ENCODE results near the gene MELTF. TPM values are rescaled to one million over a fixed set of nuclear protein-coding genes. Genes with fewer than 3 reads are reported as not detected.

The MELTF gene
- total RNA-seq, 1 donor from 2014 or later, result 21.6 TPM

DNA sequence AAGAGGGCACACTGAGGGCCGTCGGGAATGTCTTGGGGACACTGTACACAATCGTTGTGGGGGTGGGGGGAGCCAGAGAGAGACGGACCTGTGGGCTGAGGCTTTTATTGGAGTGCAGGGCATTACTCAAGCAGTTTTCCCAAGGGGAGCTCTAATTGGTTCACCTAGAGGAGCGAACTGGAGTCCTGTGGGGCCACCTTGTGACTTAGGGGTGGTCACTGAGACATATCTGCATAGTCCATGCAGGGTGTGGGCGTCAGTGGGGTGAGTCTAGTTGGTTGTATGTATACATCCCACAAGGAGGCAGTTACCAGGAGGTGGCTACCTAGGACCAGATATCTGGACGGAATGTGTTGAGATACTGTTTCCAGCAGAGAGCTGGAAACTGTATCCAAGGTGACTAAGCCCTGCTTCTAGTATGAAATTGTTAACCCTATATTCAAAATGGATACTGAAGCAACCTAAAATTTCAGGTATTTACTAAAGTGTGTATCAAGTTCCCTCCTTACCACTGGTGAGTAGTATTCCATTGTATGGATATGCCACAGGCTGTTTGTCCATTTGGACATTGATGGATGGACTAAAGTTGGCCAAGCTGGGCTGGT, 58.4 kb downstream of the MELTF start:
- Histone ChIP-seq H3K4me1 (peaks cover 0 to 3% of the 10 kb centered on the region in 2 donors), H3K27me3 (no peaks in the 10 kb centered on the region), H3K27ac (no peak overlapping the region), H3K9me3 (no peaks in the 10 kb centered on the region), H3K4me3 (no peak overlapping the region), H3K36me3 (no peaks in the 10 kb centered on the region)
- intact Hi-C loops (cut with DNase I), result no loop called here
- TF ChIP-seq, protein P1, sequence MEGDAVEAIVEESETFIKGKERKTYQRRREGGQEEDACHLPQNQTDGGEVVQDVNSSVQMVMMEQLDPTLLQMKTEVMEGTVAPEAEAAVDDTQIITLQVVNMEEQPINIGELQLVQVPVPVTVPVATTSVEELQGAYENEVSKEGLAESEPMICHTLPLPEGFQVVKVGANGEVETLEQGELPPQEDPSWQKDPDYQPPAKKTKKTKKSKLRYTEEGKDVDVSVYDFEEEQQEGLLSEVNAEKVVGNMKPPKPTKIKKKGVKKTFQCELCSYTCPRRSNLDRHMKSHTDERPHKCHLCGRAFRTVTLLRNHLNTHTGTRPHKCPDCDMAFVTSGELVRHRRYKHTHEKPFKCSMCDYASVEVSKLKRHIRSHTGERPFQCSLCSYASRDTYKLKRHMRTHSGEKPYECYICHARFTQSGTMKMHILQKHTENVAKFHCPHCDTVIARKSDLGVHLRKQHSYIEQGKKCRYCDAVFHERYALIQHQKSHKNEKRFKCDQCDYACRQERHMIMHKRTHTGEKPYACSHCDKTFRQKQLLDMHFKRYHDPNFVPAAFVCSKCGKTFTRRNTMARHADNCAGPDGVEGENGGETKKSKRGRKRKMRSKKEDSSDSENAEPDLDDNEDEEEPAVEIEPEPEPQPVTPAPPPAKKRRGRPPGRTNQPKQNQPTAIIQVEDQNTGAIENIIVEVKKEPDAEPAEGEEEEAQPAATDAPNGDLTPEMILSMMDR (IDR thresholded peaks at IDR 0.05), result no peak
- no peak for DNase-seq (ENCODE audit: low spot score in 2 of 2)

DNA sequence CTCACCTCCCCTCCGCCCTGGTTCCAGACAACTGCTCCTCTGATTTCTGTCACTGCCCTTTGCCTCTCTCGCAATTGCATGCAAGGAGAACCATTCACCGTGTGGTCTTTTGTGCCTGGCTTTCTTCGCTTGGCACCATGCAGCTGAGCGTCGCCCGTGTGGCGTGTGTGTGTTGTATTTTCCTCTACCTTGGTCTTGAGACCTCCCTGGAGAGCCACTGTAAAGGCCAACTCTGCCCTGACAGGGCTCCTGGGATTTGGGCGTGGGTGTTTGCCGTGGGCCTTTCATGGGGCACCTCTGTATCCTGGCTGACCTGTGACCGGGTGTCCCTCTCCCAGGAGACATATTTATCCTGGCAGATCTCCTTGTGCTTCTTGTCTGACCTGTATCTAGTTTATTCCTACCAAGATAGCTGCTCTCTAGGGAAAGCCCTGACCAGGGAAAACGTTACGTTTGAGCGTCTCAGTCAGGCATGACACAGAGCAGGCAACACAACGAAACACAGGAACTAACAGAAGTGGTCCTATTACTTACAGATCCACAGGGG, 59.0 kb downstream of the MELTF start:
- Histone ChIP-seq H3K36me3 (no peaks in the 10 kb centered on the region), H3K4me3 (peak overlapping the region in 1 of 2 donors; percentile 92), H3K27ac (no peak overlapping the region), H3K4me1 (peaks cover 0 to 3% of the 10 kb centered on the region in 2 donors), H3K9me3 (no peaks in the 10 kb centered on the region), H3K27me3 (no peaks in the 10 kb centered on the region)
- DNase-seq (ENCODE audit: low spot score in 2 of 2), result no peak
- intact Hi-C loops (cut with DNase I), result no loop called here
- TF ChIP-seq, protein P1 (IDR thresholded peaks at IDR 0.05), result no peak

DNA sequence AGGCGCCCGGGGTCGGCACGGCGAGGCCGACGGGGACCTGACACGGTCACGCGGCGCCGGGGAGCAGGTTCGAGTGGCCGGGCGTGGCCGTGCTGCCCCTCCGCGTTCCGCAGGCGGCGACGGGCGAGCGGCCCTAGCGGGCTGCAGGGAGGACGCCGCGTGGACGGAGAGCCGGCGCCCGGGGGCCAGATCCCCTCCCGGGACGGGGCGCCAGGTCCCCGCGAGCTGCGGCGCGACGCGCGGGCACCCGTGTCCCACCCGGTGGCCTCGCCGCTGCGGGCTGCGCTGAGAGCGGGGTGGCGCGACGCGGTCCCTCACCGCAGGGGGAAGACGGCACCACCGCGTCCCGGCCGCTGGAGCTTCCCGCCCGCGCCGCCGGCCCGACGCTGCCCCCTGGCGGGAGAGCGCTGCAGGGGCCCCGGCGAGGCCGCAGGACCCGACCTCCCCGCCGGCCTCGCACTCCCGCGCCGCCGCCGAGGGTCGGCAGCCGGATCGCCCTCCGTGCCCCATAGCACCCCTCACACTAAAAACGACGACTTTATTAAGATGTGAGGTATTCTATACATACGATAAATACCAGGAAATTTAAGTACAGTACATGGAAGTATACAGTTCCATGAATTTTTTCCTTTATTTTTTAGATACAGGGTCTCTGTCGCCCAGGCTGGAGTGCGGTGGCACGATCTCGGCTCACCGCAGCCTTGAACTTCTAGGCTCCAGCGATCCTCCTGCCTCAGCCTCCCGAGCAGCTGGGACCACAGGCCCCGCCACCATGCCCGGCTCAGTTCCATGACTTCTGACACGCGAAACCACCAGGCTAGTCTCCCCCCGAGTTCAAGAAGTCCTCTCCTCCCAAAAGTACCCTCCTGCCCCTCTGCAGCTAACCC, 59.7 kb downstream of the MELTF start:
- H3K27ac ChIP-seq, result peak overlapping the region in 1 of 2 donors; percentile 70
- H3K9me3 ChIP-seq, result no peaks in the 10 kb centered on the region
- H3K27me3 ChIP-seq, result no peaks in the 10 kb centered on the region
- TF ChIP-seq, protein P1 (IDR thresholded peaks at IDR 0.05), result peak in 2 of 3 experiments; percentile 55 to 94
- intact Hi-C loops (cut with DNase I), result loop anchor here (2.0 to 10.0 kb wide), 3 partner anchors 27 to 585 kb away; partner anchors contain the start of genes BDH1 and NCBP2
- no peaks in the 10 kb centered on the region for H3K36me3 ChIP-seq
- peaks cover 0 to 3% of the 10 kb centered on the region in 2 donors for H3K4me1 ChIP-seq
- H3K4me3 ChIP-seq, result peak overlapping the region; percentile 89 to 92
- no peak for DNase-seq (ENCODE audit: low spot score in 2 of 2)

DNA sequence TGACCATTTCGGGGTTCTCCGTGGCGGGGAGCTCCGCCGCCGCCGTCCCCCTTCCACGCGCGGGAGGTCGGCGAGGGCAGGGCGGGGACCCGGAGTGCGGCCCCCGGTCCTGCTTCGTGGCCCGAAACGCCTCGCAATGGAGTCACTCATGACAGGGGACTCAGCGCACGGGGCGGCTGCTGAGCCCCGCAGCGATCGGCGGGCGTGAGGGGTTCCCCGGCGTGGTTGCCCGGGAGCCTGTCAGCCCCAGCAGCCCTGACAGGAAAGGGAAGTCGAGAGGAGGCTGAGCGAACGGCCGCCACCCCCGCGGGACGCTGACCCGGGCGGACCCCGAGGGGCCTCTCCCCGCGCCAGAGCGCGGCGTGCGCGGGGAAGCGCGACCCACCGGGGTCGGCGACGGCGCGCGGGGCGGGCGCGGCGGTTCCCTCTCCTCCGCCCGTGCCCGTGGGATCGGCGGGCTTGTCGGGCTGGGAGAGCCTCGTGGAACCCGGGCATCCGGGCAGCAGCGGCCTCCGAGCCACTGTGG, 60.4 kb downstream of the MELTF start:
- H3K9me3 ChIP-seq, result no peaks in the 10 kb centered on the region
- intact Hi-C loops (cut with DNase I), result loop anchor here (2.0 to 10.0 kb wide), 3 partner anchors 26 to 586 kb away; partner anchors contain the start of genes BDH1 and NCBP2
- peak overlapping the region; percentile 70 to 73 for H3K27ac ChIP-seq

More for the DNA sequence above, 60.4 kb downstream of the MELTF start:
- peaks cover 0 to 3% of the 10 kb centered on the region in 2 donors for H3K4me1 ChIP-seq
- H3K36me3 ChIP-seq, result no peaks in the 10 kb centered on the region
- H3K27me3 ChIP-seq, result no peaks in the 10 kb centered on the region
- TF ChIP-seq, protein P1 (IDR thresholded peaks at IDR 0.05), result no peak
- peak overlapping the region; percentile 89 to 92 for H3K4me3 ChIP-seq
- DNase-seq (ENCODE audit: low spot score in 2 of 2), result no peak

Data from ascending aorta (tissue), 2 donors.